Stimulated activated CD8-positive, alpha-beta memory T cell treated with anti-CD3 and anti-CD28 coated beads, Interleukin-2, amount 100 ng/mL, for 1 hour (primary cell): ENCODE data around the gene FEN1.

Experiments
- DNase-seq, 2 donors: peaks; one replicate each; pipeline ENCODE4 v3.0.0-alpha.2; 2020; ENCODE audit warnings: low read depth in 2 of 2

Gene FEN1

DNA sequence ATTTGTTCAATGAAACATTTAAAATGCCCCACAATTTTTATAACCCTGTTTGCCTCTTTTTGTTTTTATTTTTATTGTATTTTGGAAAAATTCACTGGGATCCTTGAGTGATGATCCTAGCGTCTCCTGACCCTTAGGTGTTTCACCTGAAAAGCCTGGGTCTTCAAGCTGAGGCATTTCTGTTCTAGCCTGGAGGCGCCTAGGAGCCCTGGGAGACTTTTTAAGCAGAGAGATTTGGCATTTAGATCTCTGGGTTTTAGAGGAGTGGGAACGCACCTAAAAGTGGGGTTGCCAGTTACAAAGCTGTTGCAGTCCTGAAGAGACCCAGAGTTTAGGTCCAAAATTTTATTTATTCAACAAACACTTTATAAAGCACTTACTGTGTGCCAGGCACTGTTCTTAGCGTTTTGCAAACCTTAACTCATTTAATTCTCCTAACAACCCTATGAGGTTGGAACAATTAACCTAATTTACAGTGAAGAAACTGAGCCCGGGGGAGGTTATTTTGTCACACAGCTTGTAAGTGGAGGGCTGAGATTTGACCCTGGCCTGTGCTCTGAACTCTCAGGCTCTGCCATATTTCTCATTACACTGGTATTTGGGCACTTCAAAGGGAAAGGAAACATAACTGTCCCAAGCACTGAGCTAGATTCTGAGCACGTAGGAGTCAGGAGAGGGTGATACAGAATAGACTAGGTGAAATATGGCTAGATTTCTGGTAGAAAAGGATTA is 24.9 kb downstream of the FEN1 start:
- DNase-seq, result no peak

DNA sequence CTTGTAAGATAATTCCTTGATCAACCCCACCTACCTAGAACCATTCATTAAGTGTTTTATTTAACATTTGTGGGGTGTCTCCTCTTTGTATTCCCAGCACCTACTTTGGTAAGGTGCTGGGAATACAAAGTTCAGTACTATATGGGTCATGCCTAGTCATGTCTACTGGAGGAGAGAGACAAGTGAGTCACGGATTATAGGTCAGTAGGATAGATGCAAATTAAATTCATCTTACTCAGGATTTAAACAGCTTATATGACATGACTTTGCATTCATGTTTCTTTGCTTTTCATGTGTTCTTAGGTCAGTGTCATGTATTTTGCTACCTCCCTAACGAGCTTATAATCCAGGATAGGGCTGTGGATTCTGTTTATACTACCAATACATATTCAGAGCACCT is 27.5 kb downstream of the FEN1 start:
- DNase-seq, result no peak

DNA sequence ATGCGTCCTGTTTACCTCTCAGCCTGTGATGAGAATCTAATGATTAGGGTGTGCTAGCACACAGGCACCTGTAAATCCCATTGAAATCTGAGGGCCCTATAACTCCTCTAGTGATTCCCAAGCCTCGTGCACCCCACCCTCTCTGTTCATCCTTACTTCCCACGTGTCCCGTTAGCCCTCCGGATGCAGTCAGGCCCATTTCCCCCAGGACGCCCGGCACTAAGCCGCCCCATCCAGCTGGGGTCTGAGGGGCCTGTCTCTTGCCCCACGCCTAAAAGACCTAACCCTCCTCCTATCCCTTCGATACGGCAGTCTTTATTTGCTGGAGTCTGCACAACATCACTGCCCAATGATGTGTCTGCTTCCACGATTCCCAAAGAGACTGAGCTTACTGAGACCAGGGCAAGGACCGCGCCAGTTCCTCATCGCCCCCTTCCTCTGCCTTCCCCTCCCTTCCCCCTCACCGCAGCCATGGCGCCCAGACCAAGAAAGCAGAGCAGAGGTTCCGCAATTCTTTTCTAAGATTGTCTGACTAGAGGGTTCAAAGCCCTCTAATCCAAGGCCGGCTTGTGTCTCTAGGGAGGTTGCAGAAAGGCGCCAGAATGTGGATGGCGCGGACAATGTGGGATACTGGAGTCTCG is 34.3 kb downstream of the FEN1 start:
- no peak for DNase-seq

DNA sequence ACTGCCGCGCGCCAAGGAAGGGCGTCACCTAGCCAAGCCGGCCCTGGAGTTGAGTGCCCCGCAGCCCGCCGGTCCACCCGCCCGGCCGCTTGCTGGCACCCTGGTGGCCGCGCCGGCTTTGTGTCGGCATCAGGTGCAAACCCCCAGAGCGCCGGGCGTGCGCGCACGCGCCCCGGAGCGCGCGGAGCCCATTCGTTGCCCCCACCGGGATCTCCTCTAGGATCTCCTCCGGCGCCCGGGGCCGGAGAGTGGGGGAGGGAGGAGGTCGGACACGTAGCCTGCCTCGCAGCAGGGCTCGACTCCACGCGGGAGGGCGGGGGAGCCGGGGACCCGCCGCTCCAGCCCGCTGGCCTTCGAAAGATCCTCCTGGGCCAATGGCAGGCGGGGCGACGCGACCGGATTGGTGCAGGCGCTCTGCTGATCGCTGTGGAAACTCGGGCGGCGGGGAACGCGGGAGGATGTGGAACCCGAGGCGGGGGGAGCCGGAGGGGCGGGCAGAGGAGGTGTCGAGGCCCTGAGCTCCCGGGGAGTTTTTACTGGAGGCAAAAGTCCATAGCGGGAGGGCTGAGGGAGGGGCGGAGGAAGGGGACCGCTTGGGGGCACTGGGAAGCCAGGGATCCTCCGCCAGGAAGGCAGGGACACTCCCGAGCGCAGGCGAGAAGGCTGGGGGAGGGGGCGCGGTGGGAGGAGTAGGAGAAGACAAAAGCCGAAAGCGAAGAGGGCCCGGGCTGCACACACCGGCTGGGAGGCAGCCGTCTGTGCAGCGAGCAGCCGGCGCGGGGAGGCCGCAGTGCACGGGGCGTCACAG is 35.1 kb downstream of the FEN1 start, which contains the start of gene FADS2:
FADS2 (plus strand) TSS at position 730 of the 808 bp plus-strand sequence. CDS start 91 bp downstream, outside the sequence.
- peak in 1 of 2 donors; percentile 44 for DNase-seq

DNA sequence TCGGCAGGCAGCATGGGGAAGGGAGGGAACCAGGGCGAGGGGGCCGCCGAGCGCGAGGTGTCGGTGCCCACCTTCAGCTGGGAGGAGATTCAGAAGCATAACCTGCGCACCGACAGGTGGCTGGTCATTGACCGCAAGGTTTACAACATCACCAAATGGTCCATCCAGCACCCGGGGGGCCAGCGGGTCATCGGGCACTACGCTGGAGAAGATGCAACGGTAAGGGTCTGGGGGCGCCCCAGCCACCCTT is 35.6 kb downstream of the FEN1 start:
- no peak for DNase-seq

DNA sequence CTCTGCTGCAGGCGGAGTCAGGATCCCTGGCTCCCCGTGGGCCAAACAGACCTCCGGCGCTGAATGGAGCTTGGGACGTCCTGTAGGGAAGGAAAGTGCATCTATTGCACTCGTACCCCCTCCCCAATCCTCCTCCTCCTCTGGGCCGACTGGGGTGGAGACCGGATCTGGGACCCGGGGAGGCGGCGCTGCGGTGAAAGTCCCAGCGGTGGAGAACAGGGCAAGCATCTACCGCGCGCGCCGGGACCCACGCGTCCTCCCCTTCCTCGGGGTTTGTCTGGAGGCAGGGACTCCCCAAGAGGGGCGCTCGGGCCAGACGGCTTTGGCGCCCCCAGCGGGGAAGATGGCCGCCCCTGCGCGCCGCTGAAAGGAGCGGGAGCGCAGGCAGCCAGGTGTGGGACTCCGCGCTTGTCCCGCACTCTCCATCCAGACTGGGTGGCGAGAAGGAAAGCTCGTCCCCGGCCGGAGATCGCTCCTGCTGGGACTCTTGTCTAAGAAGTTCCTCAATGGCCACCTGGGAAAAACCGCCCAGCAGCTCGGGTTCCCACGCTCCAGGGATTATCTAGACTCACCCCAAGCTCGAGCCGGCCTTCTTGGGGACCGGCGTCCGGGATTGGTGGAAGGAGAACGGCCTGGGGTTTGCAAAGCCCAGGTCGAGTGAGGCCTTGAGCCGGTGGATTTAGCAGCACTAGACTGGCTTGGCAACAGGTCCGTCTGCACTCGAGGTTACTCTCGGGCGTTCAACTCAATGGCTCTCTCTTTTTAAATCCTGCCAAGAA is 36.1 kb downstream of the FEN1 start:
- DNase-seq, result no peak

DNA sequence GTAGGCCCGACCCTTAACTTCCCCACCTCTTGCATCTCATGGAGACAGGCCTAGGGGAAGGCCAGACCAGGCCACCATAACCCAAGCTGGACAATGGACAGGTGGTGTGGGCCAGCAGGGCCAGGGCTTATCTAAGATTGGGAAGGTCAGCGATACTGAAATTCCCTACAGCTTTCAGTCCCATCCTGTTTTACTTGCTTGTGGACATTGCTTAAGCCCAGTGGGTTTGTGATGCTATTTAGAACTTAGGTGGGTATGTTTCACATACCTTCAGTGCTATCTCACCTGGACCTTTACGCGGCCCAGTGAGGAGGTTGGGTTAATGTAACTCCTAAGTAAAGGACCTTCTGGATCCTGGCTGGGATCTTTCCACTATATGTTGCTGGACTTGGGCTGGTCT is 37.1 kb downstream of the FEN1 start:
- no peak for DNase-seq

DNA sequence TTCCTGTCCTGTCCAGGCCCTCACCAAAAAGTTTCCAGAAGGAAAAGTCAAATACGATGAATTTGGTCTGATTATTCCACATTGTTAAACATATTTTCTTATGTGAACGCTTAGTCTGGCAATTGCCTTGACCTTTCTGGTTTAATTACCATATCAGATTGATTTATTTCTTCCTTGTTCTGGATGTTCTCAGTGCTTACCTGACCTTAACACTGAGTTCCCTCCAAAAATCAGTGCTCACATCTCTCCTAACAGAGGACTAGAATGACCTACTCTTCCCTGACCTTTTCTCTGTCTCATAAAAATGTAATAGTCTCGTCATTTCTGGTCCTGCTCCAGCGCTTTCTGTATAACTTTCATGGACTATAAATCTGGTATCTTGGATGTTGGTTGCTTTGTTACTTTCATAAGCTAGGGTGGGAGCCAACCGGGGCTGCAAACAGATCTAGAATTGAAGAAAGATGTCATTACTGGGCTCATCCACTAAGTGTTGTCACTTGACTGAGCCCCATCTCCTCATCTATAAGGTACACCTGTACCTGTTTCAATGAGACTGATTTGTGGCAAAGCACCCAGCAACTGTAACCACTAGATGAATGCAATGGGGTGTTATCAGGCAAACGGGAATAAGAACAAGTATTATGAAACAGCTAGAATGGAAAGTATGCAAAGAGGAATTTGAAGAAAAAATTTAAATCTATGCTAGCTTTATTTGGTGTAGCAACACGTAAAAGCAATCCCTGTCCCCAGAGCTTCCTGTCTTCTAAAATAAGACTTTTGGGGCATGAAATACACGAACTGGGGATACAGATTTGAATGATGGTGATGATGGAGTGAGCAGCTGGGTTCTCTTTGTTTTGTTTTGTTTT is 37.8 kb downstream of the FEN1 start:
- no peak for DNase-seq

DNA sequence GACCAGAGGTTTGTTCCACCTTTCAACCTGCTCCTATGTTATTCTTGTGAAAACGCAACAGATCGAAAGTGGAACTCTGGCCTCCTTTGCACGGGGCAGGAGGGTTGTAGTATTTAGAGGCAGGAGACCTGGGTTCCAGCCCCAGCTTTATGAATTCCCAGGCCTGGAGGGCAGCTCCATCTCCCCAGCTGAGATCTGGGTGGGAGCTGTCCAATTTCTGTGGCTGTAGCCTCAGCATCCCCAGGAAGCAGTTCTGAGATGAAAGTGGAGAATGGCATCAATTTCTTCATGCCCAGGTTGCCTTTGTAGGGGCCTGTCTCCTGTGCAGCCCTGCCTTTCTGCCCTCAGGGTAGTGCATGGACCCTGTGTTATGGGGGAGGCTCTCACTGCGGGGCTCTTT is 39.5 kb downstream of the FEN1 start:
- DNase-seq, result no peak

DNA sequence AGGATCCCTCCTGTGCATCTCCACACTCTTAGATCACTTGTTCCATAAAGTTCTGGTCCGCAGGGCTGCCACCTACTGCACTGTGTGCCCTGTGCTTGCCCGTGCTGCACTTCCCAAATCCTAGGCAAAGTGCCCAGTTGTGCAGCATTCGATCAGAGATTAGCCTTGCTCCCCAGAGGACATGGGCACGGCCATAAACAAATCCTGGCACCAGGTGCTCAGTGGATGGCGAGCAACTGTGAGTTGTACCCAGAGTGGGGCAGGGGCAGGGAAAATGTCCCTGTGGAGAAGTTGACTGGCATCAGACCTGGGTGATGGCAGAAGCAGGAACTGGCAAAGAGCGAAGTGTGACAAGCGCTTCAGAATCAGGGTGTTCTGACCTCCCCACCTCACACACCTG is 40.0 kb downstream of the FEN1 start:
- no peak for DNase-seq

DNA sequence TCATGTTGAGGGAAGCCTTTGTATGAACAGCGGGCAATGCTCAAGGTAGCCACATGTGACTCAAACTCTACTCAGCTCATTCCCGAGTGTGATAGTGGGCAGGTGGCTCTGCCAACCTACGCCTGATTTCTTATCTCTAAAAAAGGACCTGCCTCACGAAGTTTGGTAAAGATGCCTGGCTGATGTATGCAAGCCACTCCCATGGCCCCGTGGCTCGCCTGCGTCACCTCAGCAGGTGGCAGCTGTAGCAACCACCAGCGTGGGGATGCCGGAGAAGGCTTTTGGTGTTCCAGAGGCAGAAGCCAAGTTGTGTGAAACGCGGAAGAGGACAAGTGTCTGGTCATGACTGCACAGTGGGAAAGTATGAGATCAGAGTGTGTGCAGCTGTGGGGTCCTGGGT is 40.8 kb downstream of the FEN1 start:
- no peak for DNase-seq

DNA sequence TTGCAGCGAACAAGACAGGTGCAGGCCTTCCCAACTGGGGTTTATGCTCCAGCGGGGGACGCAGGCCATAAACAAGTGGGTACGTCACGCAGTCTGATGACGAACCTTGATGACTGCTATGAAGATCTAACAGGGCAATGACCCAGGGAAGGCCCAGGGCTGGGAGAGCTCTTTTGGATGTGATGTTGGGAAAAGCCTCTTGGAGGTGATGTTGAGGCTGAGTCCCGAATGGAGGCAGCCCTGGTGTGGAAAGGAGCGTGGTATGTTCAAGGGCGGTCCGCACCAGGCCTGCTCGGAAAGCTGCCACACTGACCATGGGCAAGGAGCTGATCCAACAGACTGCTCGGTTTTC is 41.2 kb downstream of the FEN1 start:
- no peak for DNase-seq

DNA sequence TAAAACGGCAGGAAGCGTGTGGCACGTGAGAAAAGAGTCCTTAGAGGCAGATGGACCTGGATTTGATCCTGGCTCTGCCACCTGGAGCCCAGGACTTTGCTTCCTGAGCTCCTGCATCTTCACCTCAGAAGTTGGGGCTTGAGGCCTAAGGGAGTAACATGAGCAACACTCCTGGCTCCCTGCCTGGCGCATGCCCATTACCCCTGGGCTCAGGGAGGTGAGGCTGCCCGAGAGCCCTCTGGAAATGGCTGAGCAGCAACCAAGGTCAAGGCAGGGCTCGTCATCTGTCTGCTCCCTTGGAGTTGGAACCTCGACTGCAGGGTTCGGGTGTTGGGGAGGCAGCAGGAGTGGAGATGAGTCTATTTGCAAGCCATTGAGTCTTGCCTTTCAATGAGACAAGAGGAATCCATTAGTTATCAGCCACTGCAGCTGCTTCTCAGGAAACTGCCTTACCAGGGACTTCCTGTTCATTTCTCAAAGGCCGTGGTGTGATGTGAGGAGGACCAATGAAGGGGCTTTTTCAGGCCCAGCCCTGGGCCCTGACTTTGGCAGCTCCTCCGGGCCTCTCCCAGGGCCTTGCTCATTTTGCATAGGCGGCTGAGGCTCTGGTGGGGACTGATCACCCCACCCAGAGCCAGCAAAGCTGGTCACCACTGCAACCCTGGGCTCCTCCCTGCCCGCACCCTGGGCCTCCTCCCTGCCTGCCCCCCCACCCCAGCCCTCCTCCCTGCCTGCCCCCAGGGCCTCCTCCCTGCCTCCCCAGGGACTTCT is 41.8 kb downstream of the FEN1 start:
- no peak for DNase-seq

DNA sequence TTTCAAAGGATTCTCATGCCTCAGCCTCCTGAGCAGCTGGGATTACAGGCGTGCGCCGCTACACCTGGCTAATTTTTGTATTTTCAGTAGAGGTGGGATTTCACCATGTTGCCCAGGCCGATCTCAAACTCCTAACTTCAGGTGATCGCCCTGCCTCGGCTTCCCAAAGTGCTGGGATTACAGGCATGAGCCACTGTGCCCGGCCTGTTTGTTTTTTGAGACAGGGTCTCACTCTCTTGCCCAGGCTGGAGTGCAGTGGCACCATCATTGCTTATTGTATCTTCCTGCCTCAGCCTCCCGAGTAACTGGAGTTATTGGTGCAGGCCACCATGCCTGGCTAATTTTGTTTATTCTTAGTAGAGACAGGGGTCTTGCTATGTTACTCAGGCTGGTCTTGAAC is 43.5 kb downstream of the FEN1 start:
- DNase-seq, result no peak

DNA sequence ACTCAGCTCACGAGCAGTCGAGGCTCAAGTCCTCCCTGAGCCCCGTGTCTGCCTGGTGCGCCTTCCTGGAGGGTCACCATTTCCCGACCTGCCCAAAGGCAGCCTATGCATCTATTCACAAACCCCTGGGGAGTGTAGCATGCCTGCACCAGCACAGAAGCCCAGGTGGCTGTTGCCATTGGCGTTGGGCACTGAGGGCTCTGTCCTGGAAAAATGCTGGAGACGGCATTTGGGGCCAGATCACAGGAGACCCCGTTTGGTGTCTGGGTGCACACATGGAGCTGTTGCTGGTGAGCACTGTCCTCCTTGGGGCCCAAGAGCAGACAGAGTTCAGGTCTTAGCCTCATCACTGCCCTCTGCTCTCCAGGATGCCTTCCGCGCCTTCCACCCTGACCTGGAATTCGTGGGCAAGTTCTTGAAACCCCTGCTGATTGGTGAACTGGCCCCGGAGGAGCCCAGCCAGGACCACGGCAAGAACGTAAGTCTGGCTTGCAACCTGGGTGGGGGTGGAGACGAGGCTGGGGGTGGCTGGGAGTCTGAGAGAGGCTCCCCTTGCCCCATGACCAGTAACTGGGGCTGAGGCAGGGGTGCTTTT is 44.8 kb downstream of the FEN1 start:
- no peak for DNase-seq

DNA sequence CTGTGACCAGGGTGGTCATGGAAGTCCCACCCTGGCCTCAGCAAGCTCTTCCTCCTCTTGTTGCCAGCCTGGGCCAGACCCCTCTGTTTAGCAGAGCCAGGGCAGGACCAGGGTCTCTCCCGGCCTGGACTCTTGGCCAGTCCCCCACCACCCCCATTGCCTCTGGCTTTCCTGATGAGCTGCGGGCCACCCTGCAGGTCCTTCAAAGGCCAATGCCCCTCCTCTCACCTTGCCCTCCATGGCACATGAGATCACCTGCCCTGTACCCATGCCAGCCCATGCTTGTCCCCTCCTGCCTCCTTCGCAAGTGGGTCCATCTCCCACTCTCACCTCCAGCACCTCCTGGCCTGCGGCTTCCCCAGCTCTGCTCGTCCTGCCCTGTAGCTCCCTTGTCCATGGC is 45.8 kb downstream of the FEN1 start:
- DNase-seq, result no peak

DNA sequence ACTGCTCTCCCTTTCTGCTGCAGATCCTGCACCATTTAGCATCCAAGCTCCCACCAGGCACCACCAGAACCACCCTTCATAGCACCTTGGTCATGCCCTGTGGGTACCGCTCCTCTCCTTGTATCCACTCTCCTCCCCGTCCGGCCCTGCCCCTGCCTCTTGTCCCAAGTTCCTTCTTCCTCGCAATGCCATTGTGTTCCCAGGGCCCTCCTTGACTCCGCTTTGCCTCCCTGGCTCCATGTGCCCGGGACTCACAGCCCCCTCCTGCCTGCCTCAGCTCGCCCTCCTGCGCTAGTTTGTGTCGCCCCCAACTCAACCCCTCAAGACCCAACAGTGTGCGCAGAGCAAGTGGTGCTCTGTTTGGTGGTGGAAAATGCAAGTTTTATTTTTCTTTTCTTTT is 46.2 kb downstream of the FEN1 start:
- no peak for DNase-seq

DNA sequence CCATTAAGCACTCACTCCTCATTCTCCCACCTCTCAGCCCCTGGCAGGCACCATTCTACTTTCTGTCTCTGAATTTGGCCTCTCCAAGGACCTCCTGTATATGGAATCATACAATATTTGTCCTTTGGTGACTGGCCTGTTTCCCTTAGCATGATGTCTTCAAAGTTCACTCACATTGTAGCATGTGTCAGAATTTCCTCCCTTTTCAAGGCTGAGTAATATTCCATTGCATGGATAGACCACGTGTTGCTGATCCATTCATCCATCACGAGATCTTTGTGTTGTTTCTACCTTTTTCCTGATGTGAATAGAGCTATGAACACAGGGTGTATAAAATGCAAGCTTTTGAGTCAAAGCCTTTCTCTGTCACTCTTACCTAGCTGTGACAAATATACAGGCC is 47.0 kb downstream of the FEN1 start:
- no peak for DNase-seq

DNA sequence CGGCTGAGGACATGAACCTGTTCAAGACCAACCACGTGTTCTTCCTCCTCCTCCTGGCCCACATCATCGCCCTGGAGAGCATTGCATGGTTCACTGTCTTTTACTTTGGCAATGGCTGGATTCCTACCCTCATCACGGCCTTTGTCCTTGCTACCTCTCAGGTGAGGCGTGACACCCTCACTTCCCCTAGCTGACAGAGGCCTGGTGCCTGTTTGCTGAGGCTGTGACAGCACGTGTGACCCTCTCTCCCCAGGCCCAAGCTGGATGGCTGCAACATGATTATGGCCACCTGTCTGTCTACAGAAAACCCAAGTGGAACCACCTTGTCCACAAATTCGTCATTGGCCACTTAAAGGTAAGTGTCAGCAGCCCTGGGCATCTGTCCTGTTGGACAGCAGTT is 47.7 kb downstream of the FEN1 start:
- no peak for DNase-seq
